Activated B cell treated with CpG ODN at 0.5 μM for 24 hours (primary cell): ENCODE data around the gene CLIC6. TPM values are rescaled to one million over a fixed set of nuclear protein-coding genes. Genes with fewer than 3 reads are reported as not detected.

Experiments used
- ATAC-seq: fragments of 200-7000 bp; cut with Tn5 transposase; one replicate; pipeline ENCODE4 v1.10.0; 2021; ENCODE audit warnings: low read depth, mild to moderate bottlenecking, moderate library complexity
- CTCF ChIA-PET: fragments of 350-600 bp; sonication (Branson Sonifier 250); formaldehyde crosslinking; loops from one replicate; lab custom pipeline; 2021; ENCODE audit warnings: antibody characterized with exemption; lab: Charles Lee
- POLR2A ChIA-PET: fragments of 350-600 bp; sonication (Branson Sonifier 250); formaldehyde crosslinking; loops from one replicate; lab custom pipeline; 2021; ENCODE audit warnings: antibody characterized with exemption; lab: Charles Lee
- DNase-seq: peaks from one replicate; pipeline ENCODE4 v3.0.0; 2022
- H3K27ac Mint-ChIP-seq: one replicate; pipeline ENCODE4 v1.8.0; 2020; ENCODE audit warnings: mixed read lengths
- H3K27me3 Mint-ChIP-seq: one replicate; pipeline ENCODE4 v1.8.0; 2021; ENCODE audit warnings: mixed read lengths
- H3K36me3 Mint-ChIP-seq: one replicate; pipeline ENCODE4 v1.8.0; 2021; ENCODE audit warnings: low read depth, mixed read lengths
- H3K4me1 Mint-ChIP-seq: one replicate; pipeline ENCODE4 v1.8.0; 2021; ENCODE audit warnings: mixed read lengths
- H3K4me3 Mint-ChIP-seq: one replicate; pipeline ENCODE4 v1.8.0; 2020; ENCODE audit warnings: mild to moderate bottlenecking, mixed read lengths
- H3K9me3 Mint-ChIP-seq: one replicate; pipeline ENCODE4 v1.8.0; 2020; ENCODE audit warnings: mixed read lengths
- CTCF ChIP-seq: fragments of 200-600 bp; IDR thresholded peaks from one replicate; pipeline ENCODE4 v1.8.0; 2022; ENCODE audit warnings: antibody characterized with exemption, mild to moderate bottlenecking
- intact Hi-C: fragments of 100-400 bp; cut with micrococcal nuclease; formaldehyde crosslinking; loops from one replicate; pipeline ENCODE4 v1.15.1; 2024
- total RNA-seq: library from RNA; stranded (reverse); gene quantifications from 2 replicates; pipeline ENCODE4 v1.2.3, GENCODE V29; 2022

The CLIC6 gene
- total RNA-seq, 1 donor from 2014 or later = not detected

GRCh38 chr21:34732388-34732821 is 63.6 kb downstream of the CLIC6 start:
- Mint-ChIP-seq H3K36me3 (no peaks in the 10 kb centered on the region), H3K9me3 (no peaks in the 10 kb centered on the region), H3K27me3 (peaks cover 7% of the 10 kb centered on the region), H3K27ac (no peak overlapping the region), H3K4me1 (no peaks in the 10 kb centered on the region), H3K4me3 (no peak overlapping the region)
- CTCF ChIA-PET = no interaction called here
- intact Hi-C loops = no loop called here
- POLR2A ChIA-PET = no interaction called here
- DNase-seq (no peak), ATAC-seq (no peak)
- no peak for TF ChIP-seq CTCF

- no peak for DNase-seq
- ChIA-PET CTCF (no interaction called here), POLR2A (no interaction called here)
- H3K27me3 Mint-ChIP-seq = peaks cover 13% of the 10 kb centered on the region
- H3K27ac Mint-ChIP-seq = no peak overlapping the region
- no peaks in the 10 kb centered on the region for H3K4me1 Mint-ChIP-seq
- no peak for TF ChIP-seq CTCF
- H3K36me3 Mint-ChIP-seq = no peaks in the 10 kb centered on the region
- intact Hi-C loops = no loop called here
- no peak overlapping the region for H3K4me3 Mint-ChIP-seq
- ATAC-seq = no peak
- H3K9me3 Mint-ChIP-seq = no peaks in the 10 kb centered on the region
These were observed 65.1 kb downstream of the CLIC6 start for GRCh38 chr21:34733852-34734251.

- POLR2A ChIA-PET = no interaction called here
- TF ChIP-seq CTCF = no peak
- H3K9me3 Mint-ChIP-seq = no peaks in the 10 kb centered on the region
- peaks cover 15% of the 10 kb centered on the region for H3K27me3 Mint-ChIP-seq
- DNase-seq (no peak), ATAC-seq (no peak)
- no peak overlapping the region for H3K27ac Mint-ChIP-seq
- no peak overlapping the region for H3K4me3 Mint-ChIP-seq
- CTCF ChIA-PET = interaction anchor here (1.6 kb wide), 1 partner anchor 9 kb away, joined by 4 read pairs; no protein-coding TSS in a partner anchor
- no peaks in the 10 kb centered on the region for H3K4me1 Mint-ChIP-seq
- intact Hi-C loops = no loop called here
- H3K36me3 Mint-ChIP-seq = no peaks in the 10 kb centered on the region
These were observed 65.9 kb downstream of the CLIC6 start for GRCh38 chr21:34734696-34735095.

- Mint-ChIP-seq H3K4me3 (no peak overlapping the region), H3K27me3 (peaks cover 19% of the 10 kb centered on the region), H3K9me3 (no peaks in the 10 kb centered on the region), H3K27ac (no peak overlapping the region), H3K36me3 (no peaks in the 10 kb centered on the region), H3K4me1 (no peaks in the 10 kb centered on the region)
- DNase-seq = no peak
- no peak for ATAC-seq
- ChIA-PET POLR2A (no interaction called here), CTCF (interaction anchor here (1.0 to 1.6 kb wide), 2 partner anchors 7 to 9 kb away, joined by 3 to 4 read pairs; no protein-coding TSS in a partner anchor)
- intact Hi-C loops = no loop called here
- no peak for TF ChIP-seq CTCF
These were observed 67.5 kb downstream of the CLIC6 start for GRCh38 chr21:34736116-34736874.

- H3K9me3 Mint-ChIP-seq = no peaks in the 10 kb centered on the region
- no peaks in the 10 kb centered on the region for H3K36me3 Mint-ChIP-seq
- intact Hi-C loops = no loop called here
- no peak overlapping the region for H3K4me3 Mint-ChIP-seq
- CTCF ChIA-PET = no interaction called here
- POLR2A ChIA-PET = no interaction called here
- TF ChIP-seq CTCF = no peak
- DNase-seq = no peak
- H3K27me3 Mint-ChIP-seq = peaks cover 19% of the 10 kb centered on the region
- H3K4me1 Mint-ChIP-seq = no peaks in the 10 kb centered on the region
- ATAC-seq = no peak
- no peak overlapping the region for H3K27ac Mint-ChIP-seq
These were observed 68.3 kb downstream of the CLIC6 start for GRCh38 chr21:34737115-34737514.
